Articular chondrocyte of knee joint (primary cell): ENCODE results near the gene ATF7. TPM values are rescaled to one million over a fixed set of nuclear protein-coding genes. Genes with fewer than 3 reads are reported as not detected.

Experiments
- small RNA-seq: library from RNA; depleted of rRNA; stranded (forward); fragments of <200 nt; gene quantifications from one replicate; pipeline ENCODE3, GENCODE V24; 2012
- total RNA-seq: library from RNA; depleted of rRNA; stranded (reverse); fragments of >200 nt; gene quantifications from 2 replicates; pipeline ENCODE4 v1.2.3, GENCODE V29; 2012

ATF7 gene
- 24.3 TPM in 2 replicates for total RNA-seq

GRCh38 chr12:53625946-53626701 is at the start of gene ATF7:
TSS of gene ATF7 (minus strand) at chr12:53626382. CDS start at chr12:53601000, 25,382 bp downstream.

GRCh38 chr12:53506881-53507602 is 119.1 kb downstream of the ATF7 start, which contains the start of gene NPFF:
TSS of gene NPFF (minus strand) at chr12:53507484. CDS start at chr12:53507474, 10 bp downstream.

GRCh38 chr12:53500776-53501614 is 125.2 kb downstream of the ATF7 start, which contains the start of gene TARBP2:
TSS of gene TARBP2 (plus strand) at chr12:53501283. CDS start at chr12:53501409, 126 bp downstream.

GRCh38 chr12:53499266-53500141 is 126.7 kb downstream of the ATF7 start, which contains the start of gene MAP3K12:
TSS of gene MAP3K12 (minus strand) at chr12:53499458. CDS start at chr12:53487391, 12,067 bp downstream.

Small RNA genes within 50 kb of the gene (small RNA-seq; reads per million reads assigned to genes)
- not detected for gene AC023509.3

Other genes starting within 250 kb of the ATF7 start
- 48.2 and 51.1 TPM in 2 replicates for gene SP1, start 246.2 kb downstream of the ATF7 start, total RNA-seq
- gene AMHR2, start 202.5 kb downstream of the ATF7 start, total RNA-seq = not detected in 2 replicates
- 60.4 and 65.7 TPM in 2 replicates for gene PRR13, start 184.6 kb downstream of the ATF7 start, total RNA-seq
- gene PCBP2, start 174.3 kb downstream of the ATF7 start, total RNA-seq = 264 and 324 TPM in 2 replicates
- gene MAP3K12, start 126.9 kb downstream of the ATF7 start, total RNA-seq = 27.2 and 30.7 TPM in 2 replicates
- 19.6 and 30.1 TPM in 2 replicates for gene TARBP2, start 125.1 kb downstream of the ATF7 start, total RNA-seq
- not detected in 2 replicates for gene NPFF, start 118.9 kb downstream of the ATF7 start, total RNA-seq
- 120 and 127 TPM in 2 replicates for gene ATP5MC2, start 49.7 kb upstream of the ATF7 start, total RNA-seq
- gene CALCOCO1, start 101.1 kb upstream of the ATF7 start, total RNA-seq = 151 and 163 TPM in 2 replicates
- not detected in 2 replicates for gene CISTR, start 125.6 kb upstream of the ATF7 start, total RNA-seq